Lower leg skin (tissue), 4 donors: Measurements from ENCODE around the gene PTPRN2. TPM values are rescaled to one million over a fixed set of nuclear protein-coding genes. Genes with fewer than 3 reads are reported as not detected.

Experiments used
- DNase-seq, 2 donors: peaks; one replicate each; pipeline ENCODE4 v3.0.0-alpha.2; 2019; ENCODE audit warnings: low spot score in 2 of 2
- H3K4me3 ChIP-seq: fragments of 200-600 bp; sonication (generic); 2 replicates; pipeline ENCODE4 v1.5.1; 2017; ENCODE audit warnings: mild to moderate bottlenecking, low read depth; ENCODE audit not compliant: poor library complexity, severe bottlenecking
- POLR2A ChIP-seq, 2 donors: fragments of 450-650 bp; IDR thresholded peaks; one replicate each; pipeline ENCODE4 v1.6.1; 2016 to 2017; ENCODE audit warnings: antibody characterized with exemption in 2 of 2, mild to moderate bottlenecking in 1 of 2, moderate library complexity in 1 of 2
- WGBS, 2 donors: methylation state at CpG; one replicate each; pipeline ENCODE4 v1.1.5; 2018; 5-methylcytosine and 5-hydroxymethylcytosine counted together
- intact Hi-C: fragments of 100-400 bp; cut with DNase I; formaldehyde crosslinking; loops from one replicate; pipeline ENCODE4 v1.15.0; 2023; ENCODE audit warnings: low total_unique reads
- total RNA-seq, 4 donors: library from RNA; depleted of rRNA; stranded (reverse); fragments of >200 nt; gene quantifications; one replicate each; pipeline ENCODE4 v1.1.0, GENCODE V29; 2016
- TF ChIP-seq, protein P1 (sequence below), 3 donors: fragments of 450-650 bp; IDR thresholded peaks; one replicate each; pipeline ENCODE4 v1.5.1; 2016; ENCODE audit warnings: antibody characterized with exemption in 3 of 3, mild to moderate bottlenecking in 3 of 3, moderate library complexity in 2 of 3

Gene PTPRN2
- total RNA-seq, 4 donors from 2014 or later = 0.11 to 1.6 (median 0.92) TPM

DNA sequence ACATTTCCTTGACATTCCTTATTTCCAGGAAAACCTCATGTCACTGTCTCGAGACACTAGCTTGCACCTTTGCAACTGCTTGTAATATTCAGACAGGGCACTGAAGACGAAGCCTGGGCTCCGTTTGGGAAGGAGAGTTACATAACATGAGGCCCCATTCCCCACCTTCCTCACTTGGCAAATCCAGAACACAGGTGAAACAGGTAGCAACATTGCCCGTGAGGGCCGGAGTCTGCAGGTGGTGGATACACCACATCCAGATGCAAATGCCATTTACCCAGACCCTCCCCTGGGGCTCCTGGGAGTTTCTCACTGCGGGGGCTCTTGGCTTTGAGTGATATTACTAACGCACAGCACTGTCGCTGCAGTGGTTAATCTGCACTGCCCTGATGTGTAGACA, 491.0 kb downstream of the PTPRN2 start:
- intact Hi-C loops = no loop called here

DNA sequence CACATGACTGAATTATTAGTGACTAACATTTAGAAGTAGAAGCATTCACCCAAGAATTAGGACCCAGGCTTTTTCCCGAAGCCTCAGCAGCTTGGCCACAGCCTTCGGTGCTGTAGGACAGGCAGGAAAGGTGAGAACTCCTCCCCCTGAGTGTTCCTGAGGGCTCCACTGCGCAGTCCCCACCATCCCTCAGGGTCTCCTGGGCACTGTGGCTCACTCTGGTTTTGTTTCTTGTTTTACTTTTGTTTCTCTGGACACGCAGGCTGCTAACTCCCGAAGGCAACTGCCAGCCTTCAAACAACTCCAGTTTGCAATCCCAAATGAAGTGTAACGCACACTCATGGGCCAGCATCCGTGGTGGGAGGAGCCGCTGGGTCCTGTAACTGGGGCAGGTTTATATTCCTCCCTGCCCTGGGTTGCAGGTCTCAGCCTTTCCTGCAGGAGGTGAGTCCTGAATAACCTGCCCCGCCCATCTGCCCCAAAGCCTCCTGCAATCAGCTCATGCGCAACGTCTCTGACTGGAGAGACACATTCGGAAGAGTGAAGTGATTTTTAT, 492.9 kb downstream of the PTPRN2 start:
- peak in 1 of 2 donors; percentile 60 for DNase-seq
- no peak overlapping the region for H3K4me3 ChIP-seq
- 63 to 66% methylated on average over 12 of the region's 12 CpGs for WGBS, 2 donors
- TF ChIP-seq, protein P1, sequence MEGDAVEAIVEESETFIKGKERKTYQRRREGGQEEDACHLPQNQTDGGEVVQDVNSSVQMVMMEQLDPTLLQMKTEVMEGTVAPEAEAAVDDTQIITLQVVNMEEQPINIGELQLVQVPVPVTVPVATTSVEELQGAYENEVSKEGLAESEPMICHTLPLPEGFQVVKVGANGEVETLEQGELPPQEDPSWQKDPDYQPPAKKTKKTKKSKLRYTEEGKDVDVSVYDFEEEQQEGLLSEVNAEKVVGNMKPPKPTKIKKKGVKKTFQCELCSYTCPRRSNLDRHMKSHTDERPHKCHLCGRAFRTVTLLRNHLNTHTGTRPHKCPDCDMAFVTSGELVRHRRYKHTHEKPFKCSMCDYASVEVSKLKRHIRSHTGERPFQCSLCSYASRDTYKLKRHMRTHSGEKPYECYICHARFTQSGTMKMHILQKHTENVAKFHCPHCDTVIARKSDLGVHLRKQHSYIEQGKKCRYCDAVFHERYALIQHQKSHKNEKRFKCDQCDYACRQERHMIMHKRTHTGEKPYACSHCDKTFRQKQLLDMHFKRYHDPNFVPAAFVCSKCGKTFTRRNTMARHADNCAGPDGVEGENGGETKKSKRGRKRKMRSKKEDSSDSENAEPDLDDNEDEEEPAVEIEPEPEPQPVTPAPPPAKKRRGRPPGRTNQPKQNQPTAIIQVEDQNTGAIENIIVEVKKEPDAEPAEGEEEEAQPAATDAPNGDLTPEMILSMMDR (IDR thresholded peaks at IDR 0.05) = no peak
- intact Hi-C loops = no loop called here

More for the DNA sequence above, 491.0 kb downstream of the PTPRN2 start:
- no peak for TF ChIP-seq POLR2A (IDR thresholded peaks at IDR 0.05)
- TF ChIP-seq, protein P1 (IDR thresholded peaks at IDR 0.05) = no peak
- DNase-seq = peak in 1 of 2 donors; percentile 40
- 63 to 71% methylated on average over 8 of the region's 8 CpGs for WGBS, 2 donors
- H3K4me3 ChIP-seq = no peak overlapping the region

DNA sequence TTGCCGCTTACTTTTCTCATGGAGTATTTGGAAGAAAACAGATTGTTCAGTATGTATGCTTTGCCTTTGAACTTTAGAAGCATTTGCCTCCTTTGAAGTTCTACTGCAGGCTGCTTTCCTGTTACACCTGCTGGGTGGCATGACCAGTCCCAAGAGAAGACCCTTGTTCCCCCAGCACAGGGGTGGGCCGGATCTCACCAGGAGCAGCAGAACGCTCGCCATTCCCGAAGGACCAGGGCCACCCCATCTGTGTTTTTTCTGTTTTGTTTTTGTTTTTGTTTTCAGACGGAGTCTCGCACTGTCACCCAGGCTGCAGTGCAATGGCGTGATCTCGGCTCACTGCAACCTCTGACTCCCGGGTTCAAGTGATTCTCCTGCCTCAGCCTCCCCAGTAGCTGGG, 493.6 kb downstream of the PTPRN2 start:
- TF ChIP-seq, protein P1 (IDR thresholded peaks at IDR 0.05) = no peak
- no peak for TF ChIP-seq POLR2A (IDR thresholded peaks at IDR 0.05)
- WGBS, 2 donors = 88 to 91% methylated on average over 10 of the region's 10 CpGs
- H3K4me3 ChIP-seq = no peak overlapping the region
- peak in 1 of 2 donors; percentile 60 for DNase-seq
- intact Hi-C loops = no loop called here

DNA sequence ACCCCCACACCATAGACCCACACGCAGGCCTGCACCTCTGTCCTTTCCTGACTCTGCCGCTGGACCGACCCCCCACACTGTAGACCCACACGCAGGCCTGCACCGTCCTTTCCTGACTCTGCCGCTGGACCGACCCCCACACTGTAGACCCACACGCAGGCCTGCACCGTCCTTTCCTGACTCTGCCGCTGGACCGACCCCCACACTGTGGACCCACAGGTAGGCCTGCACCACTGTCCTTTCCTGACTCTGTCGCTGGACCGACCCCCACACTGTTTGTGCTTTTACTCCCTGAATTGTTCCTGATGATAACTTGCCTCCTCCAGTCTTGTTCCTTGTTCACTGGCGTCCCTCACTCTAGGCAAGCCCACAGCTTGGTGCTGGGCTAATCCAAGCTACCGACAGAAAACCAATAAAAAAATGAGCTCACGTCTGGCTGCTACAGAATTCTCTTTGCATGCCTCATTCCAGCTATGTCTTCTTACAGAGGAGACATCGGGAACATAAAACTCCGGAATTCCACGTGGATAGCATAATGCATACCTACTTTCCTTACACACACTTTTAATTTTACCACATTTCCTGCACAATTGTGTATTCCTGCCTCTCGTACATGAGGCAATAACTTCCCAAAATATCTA, 494.3 kb downstream of the PTPRN2 start:
- intact Hi-C loops = no loop called here
- H3K4me3 ChIP-seq = no peak overlapping the region
- 76 to 78% methylated on average over 20 of the region's 20 CpGs for WGBS, 2 donors
- TF ChIP-seq, protein P1 (IDR thresholded peaks at IDR 0.05) = no peak
- TF ChIP-seq POLR2A (IDR thresholded peaks at IDR 0.05) = no peak
- DNase-seq = peak in 1 of 2 donors; percentile 71

DNA sequence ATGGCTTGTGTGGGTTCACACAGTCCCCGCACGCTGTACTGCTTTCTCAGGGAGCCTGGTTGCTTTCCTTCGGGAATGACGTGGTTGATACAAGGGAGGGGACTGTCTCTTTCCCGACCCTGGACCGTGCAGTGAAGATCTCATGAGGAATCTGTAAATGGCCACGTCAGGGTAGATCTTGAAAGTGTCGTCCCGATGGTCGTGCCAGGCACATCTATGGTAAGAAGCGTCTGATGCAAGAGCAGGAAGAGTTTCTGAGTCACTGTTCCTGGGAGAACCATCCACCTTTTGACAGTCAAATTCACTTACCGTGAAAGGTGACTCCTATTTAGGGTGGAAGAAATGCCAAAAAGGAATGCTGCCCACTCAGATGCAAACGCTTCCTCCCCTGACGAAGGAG, 500.4 kb downstream of the PTPRN2 start:
- WGBS, 2 donors = 86 to 89% methylated on average over 14 of the region's 14 CpGs
- peak in 1 of 2 donors; percentile 50 for DNase-seq

More for the DNA sequence above, 500.4 kb downstream of the PTPRN2 start:
- intact Hi-C loops = no loop called here
- TF ChIP-seq, protein P1 (IDR thresholded peaks at IDR 0.05) = no peak
- TF ChIP-seq POLR2A (IDR thresholded peaks at IDR 0.05) = no peak
- H3K4me3 ChIP-seq = no peak overlapping the region
